DOHH2 (cell line): ENCODE data around the gene PACS2.

Experiments
- H3F3A ChIP-seq: fragments of 200-600 bp; sonication (generic), shearing (Covaris generic); 2 replicates; pipeline ENCODE4 v1.6.0; 2016; ENCODE audit warnings: antibody characterized with exemption, mild to moderate bottlenecking; ENCODE audit not compliant: control insufficient read depth, insufficient read depth
- H3K27ac ChIP-seq: fragments of 200-600 bp; sonication (generic); 2 replicates; pipeline ENCODE4 v1.5.1; 2014; ENCODE audit warnings: low read depth, mild to moderate bottlenecking, low read length, moderate library complexity
- H3K27me3 ChIP-seq: fragments of 200-600 bp; sonication (generic); 2 replicates; pipeline ENCODE4 v1.6.1; 2014; ENCODE audit warnings: mild to moderate bottlenecking, low read length, mixed read lengths; ENCODE audit not compliant: control insufficient read depth
- H3K36me3 ChIP-seq: fragments of 200-600 bp; sonication (generic); 2 replicates; pipeline ENCODE4 v1.6.1; 2014; ENCODE audit warnings: mild to moderate bottlenecking, low read length, moderate library complexity, mixed read lengths; ENCODE audit not compliant: control insufficient read depth
- H3K4me1 ChIP-seq: fragments of 200-600 bp; sonication (generic); 2 replicates; pipeline ENCODE4 v1.6.1; 2014; ENCODE audit warnings: mild to moderate bottlenecking, low read length, mixed read lengths; ENCODE audit not compliant: control insufficient read depth
- H3K4me2 ChIP-seq: fragments of 200-600 bp; sonication (generic); 2 replicates; pipeline ENCODE4 v1.6.0; 2014; ENCODE audit warnings: mild to moderate bottlenecking, low read length, moderate library complexity
- H3K4me3 ChIP-seq: fragments of 200-600 bp; sonication (generic); 2 replicates; pipeline ENCODE4 v1.5.1; 2014; ENCODE audit warnings: mild to moderate bottlenecking, low read length, mixed read lengths
- H3K79me2 ChIP-seq: fragments of 200-600 bp; sonication (generic); 2 replicates; pipeline ENCODE4 v1.6.1; 2014; ENCODE audit warnings: mild to moderate bottlenecking, low read length, mixed read lengths; ENCODE audit not compliant: control insufficient read depth
- H3K9me2 ChIP-seq: fragments of 200-600 bp; sonication (generic); replicated peaks from 2 replicates; pipeline ENCODE4 v1.6.1; 2014; ENCODE audit warnings: mild to moderate bottlenecking, low read length, mixed read lengths; ENCODE audit not compliant: control insufficient read depth
- H3K9me3 ChIP-seq: fragments of 200-600 bp; sonication (generic); 2 replicates; pipeline ENCODE4 v1.6.1; 2014; ENCODE audit warnings: antibody characterized with exemption, low read length, mixed read lengths; ENCODE audit not compliant: control insufficient read depth, insufficient read depth
- H4K20me1 ChIP-seq: fragments of 200-600 bp; sonication (generic); 2 replicates; pipeline ENCODE4 v1.6.0; 2014; ENCODE audit warnings: low read depth, mild to moderate bottlenecking, antibody characterized with exemption, low read length, moderate library complexity; ENCODE audit not compliant: control insufficient read depth, insufficient read depth
- EZH2phosphoT487 ChIP-seq: fragments of 200-600 bp; sonication (generic); IDR thresholded peaks from 2 replicates; pipeline ENCODE4 v1.6.1; 2017; ENCODE audit warnings: borderline replicate concordance, mild to moderate bottlenecking, antibody characterized with exemption, low read length, moderate library complexity, mixed read lengths
- TF ChIP-seq, protein P1 (sequence below): fragments of 200-600 bp; sonication (generic); IDR thresholded peaks from one replicate; pipeline ENCODE4 v1.5.1; 2014; ENCODE audit warnings: antibody characterized with exemption, mild to moderate bottlenecking, low read depth, low read length; ENCODE audit not compliant: poor library complexity, severe bottlenecking

Gene PACS2

DNA sequence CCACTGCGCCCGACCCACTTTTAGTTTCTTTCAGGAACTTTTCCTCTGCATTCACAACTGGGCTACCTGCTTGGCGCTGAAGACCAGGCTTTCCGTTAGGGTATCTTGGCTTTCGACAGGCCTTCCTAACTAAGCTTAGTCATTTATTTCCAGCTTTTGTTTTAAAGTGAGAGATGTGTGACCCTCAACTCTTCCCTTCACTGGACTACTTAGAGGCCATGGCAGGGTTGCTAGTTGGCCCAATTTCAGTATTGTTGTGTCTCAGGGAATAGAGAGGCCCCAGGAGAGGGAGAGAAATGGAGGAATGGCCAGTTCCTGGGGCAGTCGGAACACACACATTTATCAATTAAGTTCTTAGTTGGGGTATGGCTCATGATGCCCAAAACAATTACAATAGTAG is 115.5 kb downstream of the PACS2 start:
- Histone ChIP-seq H3K27me3 (no peaks in the 10 kb centered on the region), H4K20me1 (no peaks in the 10 kb centered on the region), H3K79me2 (peaks cover 93% of the 10 kb centered on the region), H3K36me3 (peaks cover 59% of the 10 kb centered on the region), H3K4me3 (no peak overlapping the region), H3K9me2 (no peaks in the 10 kb centered on the region), H3K27ac (no peak overlapping the region), H3K4me2 (no peak overlapping the region), H3K4me1 (no peaks in the 10 kb centered on the region), H3F3A (no peaks in the 10 kb centered on the region), H3K9me3 (no peaks in the 10 kb centered on the region)
- no peak for TF ChIP-seq EZH2phosphoT487
- TF ChIP-seq, protein P1, sequence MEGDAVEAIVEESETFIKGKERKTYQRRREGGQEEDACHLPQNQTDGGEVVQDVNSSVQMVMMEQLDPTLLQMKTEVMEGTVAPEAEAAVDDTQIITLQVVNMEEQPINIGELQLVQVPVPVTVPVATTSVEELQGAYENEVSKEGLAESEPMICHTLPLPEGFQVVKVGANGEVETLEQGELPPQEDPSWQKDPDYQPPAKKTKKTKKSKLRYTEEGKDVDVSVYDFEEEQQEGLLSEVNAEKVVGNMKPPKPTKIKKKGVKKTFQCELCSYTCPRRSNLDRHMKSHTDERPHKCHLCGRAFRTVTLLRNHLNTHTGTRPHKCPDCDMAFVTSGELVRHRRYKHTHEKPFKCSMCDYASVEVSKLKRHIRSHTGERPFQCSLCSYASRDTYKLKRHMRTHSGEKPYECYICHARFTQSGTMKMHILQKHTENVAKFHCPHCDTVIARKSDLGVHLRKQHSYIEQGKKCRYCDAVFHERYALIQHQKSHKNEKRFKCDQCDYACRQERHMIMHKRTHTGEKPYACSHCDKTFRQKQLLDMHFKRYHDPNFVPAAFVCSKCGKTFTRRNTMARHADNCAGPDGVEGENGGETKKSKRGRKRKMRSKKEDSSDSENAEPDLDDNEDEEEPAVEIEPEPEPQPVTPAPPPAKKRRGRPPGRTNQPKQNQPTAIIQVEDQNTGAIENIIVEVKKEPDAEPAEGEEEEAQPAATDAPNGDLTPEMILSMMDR, result no peak

DNA sequence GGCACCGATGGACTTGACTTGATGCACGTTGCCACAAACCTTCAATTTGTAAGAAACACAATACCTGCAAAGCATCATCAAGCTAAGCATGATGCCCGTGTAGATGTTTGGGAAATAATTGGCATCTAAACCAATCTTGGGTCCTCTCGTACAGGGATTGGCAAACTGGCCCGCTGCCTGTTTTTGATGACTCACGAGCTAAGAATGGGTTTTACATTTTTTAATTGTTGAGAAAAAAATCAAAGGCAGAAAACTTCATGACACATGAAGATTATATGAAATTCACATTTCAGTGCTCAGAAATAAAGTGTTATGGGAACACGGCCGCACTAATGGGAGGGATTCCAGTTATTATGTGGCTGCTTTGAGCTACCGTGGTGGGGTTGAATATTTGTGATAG is 116.0 kb downstream of the PACS2 start:
- no peaks in the 10 kb centered on the region for H3K9me2 ChIP-seq
- no peaks in the 10 kb centered on the region for H4K20me1 ChIP-seq
- H3K27ac ChIP-seq, result no peak overlapping the region
- peaks cover 2% of the 10 kb centered on the region for H3K4me1 ChIP-seq
- H3K79me2 ChIP-seq, result peaks cover 93% of the 10 kb centered on the region
- H3F3A ChIP-seq, result no peaks in the 10 kb centered on the region
- H3K27me3 ChIP-seq, result no peaks in the 10 kb centered on the region
- H3K36me3 ChIP-seq, result peaks cover 57% of the 10 kb centered on the region
- H3K4me3 ChIP-seq, result no peak overlapping the region
- no peaks in the 10 kb centered on the region for H3K9me3 ChIP-seq
- TF ChIP-seq EZH2phosphoT487, result no peak
- TF ChIP-seq, protein P1, result no peak
- H3K4me2 ChIP-seq, result no peak overlapping the region

DNA sequence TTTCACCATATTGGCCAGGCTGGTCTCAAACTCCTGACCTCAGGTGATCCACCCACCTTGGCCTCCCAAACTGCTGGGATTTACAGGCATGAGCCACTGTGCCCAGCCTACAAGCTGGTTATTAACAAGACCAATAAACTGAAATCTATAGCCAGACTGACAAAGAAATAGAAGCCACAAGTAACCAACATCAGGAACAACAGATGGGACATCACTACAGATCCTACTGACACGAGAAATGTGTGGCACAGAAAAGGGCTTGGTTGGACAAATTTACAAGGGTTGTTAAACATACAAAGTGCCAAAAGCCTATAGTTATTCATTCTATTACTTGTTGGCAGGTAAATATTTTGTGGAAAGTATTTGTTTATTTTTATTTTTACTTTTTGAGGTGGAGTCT is 116.7 kb downstream of the PACS2 start:
- H3K9me3 ChIP-seq, result no peaks in the 10 kb centered on the region
- H3K4me2 ChIP-seq, result no peak overlapping the region
- no peaks in the 10 kb centered on the region for H3K27me3 ChIP-seq
- TF ChIP-seq, protein P1, result no peak
- TF ChIP-seq EZH2phosphoT487, result no peak
- peaks cover 4% of the 10 kb centered on the region for H3K4me1 ChIP-seq
- no peaks in the 10 kb centered on the region for H4K20me1 ChIP-seq
- H3K9me2 ChIP-seq, result no peaks in the 10 kb centered on the region
- H3F3A ChIP-seq, result no peaks in the 10 kb centered on the region
- peaks cover 57% of the 10 kb centered on the region for H3K36me3 ChIP-seq
- H3K27ac ChIP-seq, result no peak overlapping the region
- H3K4me3 ChIP-seq, result no peak overlapping the region
- peaks cover 93% of the 10 kb centered on the region for H3K79me2 ChIP-seq
